H1 (cell line): Measurements from ENCODE around the gene CRELD1. TPM values are rescaled to one million over a fixed set of nuclear protein-coding genes. Genes with fewer than 3 reads are reported as not detected.

Experiments
- BACH1 ChIP-seq: IDR thresholded peaks from 2 replicates; pipeline ENCODE4 v1.6.1; 2012; ENCODE audit warnings: low read length, improper control_type of control experiment
- CHD2 ChIP-seq: IDR thresholded peaks from 2 replicates; pipeline ENCODE4 v1.6.1; 2012; ENCODE audit warnings: low read length, improper control_type of control experiment
- CREB1 ChIP-seq: IDR thresholded peaks from 2 replicates; pipeline ENCODE4 v1.6.1; 2012; ENCODE audit warnings: inconsistent platforms
- EGR1 ChIP-seq: IDR thresholded peaks from 2 replicates; pipeline ENCODE4 v1.6.1; 2011; ENCODE audit warnings: low read depth, low read length, borderline replicate concordance
- EP300 ChIP-seq, 2 experiments: IDR thresholded peaks; 1 replicate in 1 of 2; 2 replicates in 1 of 2; pipeline ENCODE4 v1.6.1; 2011 to 2012; ENCODE audit warnings: low read depth in 2 of 2, low read length in 2 of 2, mild to moderate bottlenecking in 2 of 2, borderline replicate concordance in 1 of 2, inconsistent platforms in 1 of 2, moderate library complexity in 1 of 2
- HDAC6 ChIP-seq: IDR thresholded peaks from one replicate; pipeline ENCODE4 v1.7.1; 2012; ENCODE audit warnings: low read depth, mild to moderate bottlenecking, inconsistent platforms, low read length, moderate library complexity
- JUND ChIP-seq: IDR thresholded peaks from 2 replicates; pipeline ENCODE4 v1.6.1; 2011; ENCODE audit warnings: mild to moderate bottlenecking, improper control_type of control experiment, low read length
- KDM4A ChIP-seq: IDR thresholded peaks from one replicate; pipeline ENCODE4 v1.7.1; 2012; ENCODE audit warnings: low read depth, mild to moderate bottlenecking, moderate library complexity, low read length, inconsistent platforms; ENCODE audit not compliant: severe bottlenecking
- PHF8 ChIP-seq: fragments of 200-600 bp; sonication (generic); conservative IDR thresholded peaks from 2 replicates; pipeline ENCODE4 v1.7.1; 2012; ENCODE audit warnings: low read depth, mild to moderate bottlenecking, inconsistent platforms, low read length, moderate library complexity
- RBBP5 ChIP-seq: IDR thresholded peaks from 2 replicates; pipeline ENCODE4 v1.7.1; 2012; ENCODE audit warnings: low read depth, mild to moderate bottlenecking, inconsistent platforms, low read length, moderate library complexity, borderline replicate concordance
- RFX5 ChIP-seq: IDR thresholded peaks from 2 replicates; pipeline ENCODE4 v1.6.1; 2011; ENCODE audit warnings: low read depth, low read length, improper control_type of control experiment, borderline replicate concordance
- RNF2 ChIP-seq: fragments of 200-900, 300-1000 bp; sonication (generic); IDR thresholded peaks from 2 replicates; pipeline ENCODE4 v1.7.1; 2016; ENCODE audit warnings: borderline replicate concordance, low read depth, mild to moderate bottlenecking, antibody characterized with exemption, low read length; ENCODE audit not compliant: poor library complexity, severe bottlenecking; ENCODE audit errors: missing control alignments
- SAP30 ChIP-seq: fragments of 300-600 bp; sonication (generic); IDR thresholded peaks from 2 replicates; pipeline ENCODE4 v1.7.1; 2012; ENCODE audit warnings: low read length, moderate library complexity, mild to moderate bottlenecking, inconsistent platforms; ENCODE audit not compliant: insufficient read depth, insufficient replicate concordance
- SIN3A ChIP-seq, 2 experiments: IDR thresholded peaks in 1 of 2; conservative IDR thresholded peaks in 1 of 2; 2 replicates each; pipeline ENCODE4 v1.6.1; 2011 to 2012; ENCODE audit warnings: low read length in 2 of 2, improper control_type of control experiment in 1 of 2, low read depth in 1 of 2, mild to moderate bottlenecking in 1 of 2
- SIRT6 ChIP-seq: IDR thresholded peaks from one replicate; pipeline ENCODE4 v1.7.1; 2012; ENCODE audit warnings: low read length, inconsistent platforms
- SP1 ChIP-seq: IDR thresholded peaks from 2 replicates; pipeline ENCODE4 v1.6.1; 2011; ENCODE audit warnings: low read depth, low read length
- SP4 ChIP-seq: IDR thresholded peaks from 2 replicates; pipeline ENCODE4 v1.6.1; 2012; ENCODE audit warnings: low read length, inconsistent platforms
- SRF ChIP-seq: IDR thresholded peaks from 2 replicates; pipeline ENCODE4 v1.6.1; 2011; ENCODE audit warnings: mild to moderate bottlenecking, low read depth, low read length, moderate library complexity
- TAF1 ChIP-seq: IDR thresholded peaks from 2 replicates; pipeline ENCODE4 v1.6.1; 2011; ENCODE audit warnings: mild to moderate bottlenecking, low read depth, low read length
- TBP ChIP-seq: IDR thresholded peaks from 2 replicates; pipeline ENCODE4 v1.6.1; 2011; ENCODE audit warnings: low read depth, low read length, improper control_type of control experiment
- polyA plus RNA-seq, 7 experiments: library from polyadenylated mRNA; depleted of rRNA in 3 of 7; stranded (reverse) in 5 of 7; unstranded in 2 of 7; fragments of >200 nt in 5 of 7; fragments of 200-250 nt in 2 of 7; gene quantifications; 1 replicate in 5 of 7; 2 replicates in 1 of 7; 4 replicates in 1 of 7; pipeline versions ENCODE4 v1.2.1 to v1.2.3, GENCODE V29; 2011 to 2013; ENCODE audit warnings: missing spikeins in 2 of 7, mixed read lengths in 2 of 7
- total RNA-seq: library from RNA; stranded (reverse); fragmentation: NEBNext Ultra II Directional; extraction: Animal tissue kit (Norgen Biotek cat#: 25700); gene quantifications from 2 replicates; pipeline ENCODE4 v1.2.1, GENCODE V29; 2021
- TF ChIP-seq, protein P1 (sequence below): IDR thresholded peaks from 2 replicates; pipeline ENCODE4 v1.6.1; 2011; ENCODE audit warnings: low read length, improper control_type of control experiment
- TF ChIP-seq, protein P2 (sequence below): IDR thresholded peaks from 2 replicates; pipeline ENCODE4 v1.6.1; 2012; ENCODE audit warnings: inconsistent platforms

CRELD1 gene
- total and polyA plus RNA-seq, 2 of the 8 experiments (the other 6 are each of a cell fraction or from before 2014, with no cell fraction given), result 12.9 to 15.1 TPM

DNA sequence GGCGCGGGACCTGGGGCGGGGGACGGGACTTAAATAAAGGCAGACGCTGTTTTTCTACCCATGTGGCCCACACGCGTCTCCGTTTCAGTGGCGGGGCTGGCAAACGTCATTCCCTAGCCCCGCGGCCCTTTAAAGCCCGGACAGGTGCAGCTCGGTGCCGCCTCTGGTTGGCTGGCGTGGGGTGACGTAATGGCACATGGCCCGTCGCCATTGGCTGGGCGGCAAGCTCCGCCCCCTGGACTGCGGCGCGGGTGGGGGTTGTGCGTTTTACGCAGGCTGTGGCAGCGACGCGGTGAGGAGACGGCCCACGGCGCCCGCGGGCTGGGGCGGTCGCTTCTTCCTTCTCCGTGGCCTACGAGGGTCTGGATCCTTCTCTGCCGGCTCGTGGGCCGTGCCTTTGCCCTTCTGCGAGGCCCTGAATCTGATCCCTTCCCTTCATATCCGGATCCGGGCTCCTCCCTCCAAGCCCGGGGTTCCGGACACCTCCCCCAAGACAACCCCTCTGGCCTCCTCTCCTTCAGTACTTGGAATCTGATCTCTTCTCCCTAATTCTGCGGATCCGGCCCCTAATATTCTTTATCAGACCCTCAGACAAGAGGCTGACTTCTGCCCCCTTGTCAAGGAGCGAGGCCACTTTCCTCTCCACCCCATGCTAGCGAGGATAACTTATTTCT is at the start of gene CRELD1 (continued):
- peak; percentile 87 for TF ChIP-seq CREB1
- TF ChIP-seq, protein P1, sequence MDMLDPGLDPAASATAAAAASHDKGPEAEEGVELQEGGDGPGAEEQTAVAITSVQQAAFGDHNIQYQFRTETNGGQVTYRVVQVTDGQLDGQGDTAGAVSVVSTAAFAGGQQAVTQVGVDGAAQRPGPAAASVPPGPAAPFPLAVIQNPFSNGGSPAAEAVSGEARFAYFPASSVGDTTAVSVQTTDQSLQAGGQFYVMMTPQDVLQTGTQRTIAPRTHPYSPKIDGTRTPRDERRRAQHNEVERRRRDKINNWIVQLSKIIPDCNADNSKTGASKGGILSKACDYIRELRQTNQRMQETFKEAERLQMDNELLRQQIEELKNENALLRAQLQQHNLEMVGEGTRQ, result peak; percentile 37; the same call in 1 of the 2 replicates
- TF ChIP-seq RNF2, result no peak
- TF ChIP-seq JUND, result peak; percentile 60; the same call in 1 of the 2 replicates
- TF ChIP-seq HDAC6, result no peak
- TF ChIP-seq, protein P2, sequence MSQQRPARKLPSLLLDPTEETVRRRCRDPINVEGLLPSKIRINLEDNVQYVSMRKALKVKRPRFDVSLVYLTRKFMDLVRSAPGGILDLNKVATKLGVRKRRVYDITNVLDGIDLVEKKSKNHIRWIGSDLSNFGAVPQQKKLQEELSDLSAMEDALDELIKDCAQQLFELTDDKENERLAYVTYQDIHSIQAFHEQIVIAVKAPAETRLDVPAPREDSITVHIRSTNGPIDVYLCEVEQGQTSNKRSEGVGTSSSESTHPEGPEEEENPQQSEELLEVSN, result peak; percentile 84
- TF ChIP-seq SRF, result no peak
- TF ChIP-seq KDM4A, result peak; percentile 76
- TF ChIP-seq PHF8, result peak; percentile 62
- no peak for TF ChIP-seq SAP30
- no peak for TF ChIP-seq EGR1
- TF ChIP-seq SP1, result peak; percentile 80; the same call in 1 of the 2 replicates
- TF ChIP-seq RBBP5, result 0 out of 2 replicates have a peak, but pooled peaks have one; percentile 33
- TF ChIP-seq CHD2, result peak; percentile 66
- TF ChIP-seq TAF1, result peak; percentile 48; the same call in 1 of the 2 replicates
- TF ChIP-seq EP300 (IDR thresholded peaks at IDR 0.05; ENCODE audit: borderline replicate concordance in 1 of 2, low read depth in 2 of 2, low read length in 2 of 2), result no peak
- TF ChIP-seq TBP, result peak; percentile 58; the same call in 1 of the 2 replicates
- TF ChIP-seq SIN3A (conservative IDR thresholded peaks at IDR 0.05 in 1 of 2, IDR thresholded peaks at IDR 0.05 in 1 of 2; ENCODE audit: low read depth in 1 of 2, low read length in 2 of 2), result 0 out of 4 replicates have a peak, but pooled peaks of 1 of the 2 experiments have one; percentile 13
- no peak for TF ChIP-seq RFX5
- TF ChIP-seq SIRT6, result no peak
- TF ChIP-seq BACH1, result peak; percentile 34; the same call in 1 of the 2 replicates
- TF ChIP-seq SP4, result no peak
- TF ChIP-seq, all 59 proteins: peak for 17
